Activated CD4-positive, alpha-beta T cell treated with anti-CD3 and anti-CD28 coated beads, Interleukin-2, amount 50 U/mL, for 4 hours (primary cell): ENCODE measurements around the gene WDR70.

ENCODE experiments used
- DNase-seq, 2 experiments: peaks; one replicate each; pipeline ENCODE4 v3.0.0-alpha.2; 2020

Gene WDR70

GRCh38 chr5:37730896-37731455 is 351.9 kb downstream of the WDR70 start:
- no peak for DNase-seq

- DNase-seq: no peak
Observed at GRCh38 chr5:37734114-37734513, 355.0 kb downstream of the WDR70 start.

- DNase-seq: no peak
Observed at GRCh38 chr5:37735649-37736347, 356.7 kb downstream of the WDR70 start.

- DNase-seq: no peak
Observed at GRCh38 chr5:37736397-37736796, 357.3 kb downstream of the WDR70 start.

GRCh38 chr5:37737326-37738056 is 358.4 kb downstream of the WDR70 start:
- no peak for DNase-seq

- no peak for DNase-seq
Observed at GRCh38 chr5:37738057-37738691, 359.1 kb downstream of the WDR70 start.

- no peak for DNase-seq
Observed at GRCh38 chr5:37738865-37739488, 359.9 kb downstream of the WDR70 start.

GRCh38 chr5:37739817-37740261 is 360.7 kb downstream of the WDR70 start:
- no peak for DNase-seq

GRCh38 chr5:37740331-37741066 is 361.4 kb downstream of the WDR70 start:
- DNase-seq: no peak

GRCh38 chr5:37742111-37742510 is 363.0 kb downstream of the WDR70 start:
- DNase-seq: no peak

- DNase-seq: no peak
Observed at GRCh38 chr5:37751227-37751626, 372.1 kb downstream of the WDR70 start.

- DNase-seq: no peak
Observed at GRCh38 chr5:37754976-37755375, 375.9 kb downstream of the WDR70 start.

GRCh38 chr5:37755581-37755980 is 376.5 kb downstream of the WDR70 start:
- DNase-seq: no peak

GRCh38 chr5:37756248-37756647 is 377.1 kb downstream of the WDR70 start:
- no peak for DNase-seq

GRCh38 chr5:37757980-37758582 is 379.0 kb downstream of the WDR70 start:
- no peak for DNase-seq

- DNase-seq: no peak
Observed at GRCh38 chr5:37767251-37767650, 388.1 kb downstream of the WDR70 start.

GRCh38 chr5:37767961-37768360 is 388.8 kb downstream of the WDR70 start:
- no peak for DNase-seq

- DNase-seq: no peak
Observed at GRCh38 chr5:37768371-37768770, 389.3 kb downstream of the WDR70 start.

- DNase-seq: no peak
Observed at GRCh38 chr5:37769108-37769507, 390.0 kb downstream of the WDR70 start.

GRCh38 chr5:37769840-37770239 is 390.7 kb downstream of the WDR70 start:
- no peak for DNase-seq

- no peak for DNase-seq
Observed at GRCh38 chr5:37770786-37771185, 391.7 kb downstream of the WDR70 start.

- DNase-seq: no peak
Observed at GRCh38 chr5:37771203-37771611, 392.1 kb downstream of the WDR70 start.
